HCT116 (cell line): ENCODE measurements around the gene TMEM63A. TPM values are rescaled to one million over a fixed set of nuclear protein-coding genes. Genes with fewer than 3 reads are reported as not detected.

ENCODE experiments used
- ATAC-seq: fragments of 200-7000 bp; cut with Tn5 transposase; 2 replicates; pipeline ENCODE4 v1.9.1; 2020; ENCODE audit warnings: mild to moderate bottlenecking, moderate library complexity
- BruUV-seq: library from RNA; stranded (reverse); fragments of 400-500 nt; replicated peaks from 2 replicates; lab custom pipeline; 2021; lab: Mats Ljungman, UMichigan
- CTCF ChIA-PET: fragments of 300-600 bp; sonication (Branson Sonifier 250); formaldehyde crosslinking; loops from one replicate; lab custom pipeline; 2021; ENCODE audit warnings: antibody characterized with exemption; lab: Charles Lee
- POLR2A ChIA-PET: fragments of 300-600, 350-600 bp; sonication (Branson Sonifier 250); formaldehyde crosslinking; loops from one replicate; lab custom pipeline; 2021; ENCODE audit warnings: antibody characterized with exemption; lab: Charles Lee
- RAD21 ChIA-PET, 2 experiments: fragments of 300-600 bp; sonication (Branson Sonifier 250); formaldehyde crosslinking; loops; one replicate each; lab custom pipeline; 2023; ENCODE audit warnings: low total read pairs in 2 of 2; ENCODE audit not compliant: uncharacterized antibody in 2 of 2, unreplicated experiment in 2 of 2, low non-redundant PET in 1 of 2; lab: Charles Lee
- DNase-seq: peaks from one replicate; pipeline ENCODE4 v3.0.0-alpha.2; 2010; ENCODE audit warnings: low read depth, low spot score
- H2AFZ ChIP-seq: fragments of 200-600 bp; shearing (Covaris generic), sonication (generic); 2 replicates; pipeline ENCODE4 v1.6.1; 2017; ENCODE audit warnings: low read depth, mixed run types, mixed read lengths, antibody characterized with exemption, low read length; ENCODE audit not compliant: poor library complexity, severe bottlenecking
- H3K27ac ChIP-seq: 2 replicates; pipeline ENCODE4 v1.5.1; 2012; ENCODE audit warnings: low read depth, low read length
- H3K27me3 ChIP-seq: fragments of 200-600 bp; sonication (generic); 2 replicates; pipeline ENCODE4 v1.6.1; 2016; ENCODE audit warnings: mixed run types, low read length, mixed read lengths; ENCODE audit not compliant: insufficient read depth
- H3K36me3 ChIP-seq, 2 experiments: fragments of 200-500 bp in 1 of 2; fragments of 200-600 bp in 1 of 2; sonication (Bioruptor generic) in 1 of 2; sonication (generic) in 1 of 2; 2 replicates each; pipeline versions ENCODE4 v1.5.1 to v1.6.1; 2014 to 2016; ENCODE audit warnings: low read length in 2 of 2, inconsistent platforms in 1 of 2, mixed read lengths in 1 of 2, mixed run types in 1 of 2; ENCODE audit not compliant: insufficient read depth in 2 of 2, control insufficient read depth in 1 of 2
- H3K4me1 ChIP-seq, 2 experiments: fragments of 200-600 bp in 1 of 2; sonication (generic) in 1 of 2; 2 replicates each; pipeline versions ENCODE4 v1.5.1 to v1.6.1; 2012 to 2017; ENCODE audit warnings: low read length in 2 of 2, inconsistent platforms in 1 of 2, mild to moderate bottlenecking in 1 of 2, mixed read lengths in 1 of 2, mixed run types in 1 of 2, moderate library complexity in 1 of 2; ENCODE audit not compliant: insufficient read depth in 2 of 2, control insufficient read depth in 1 of 2
- H3K4me2 ChIP-seq: fragments of 200-600 bp; sonication (generic); 2 replicates; pipeline ENCODE4 v1.6.1; 2017; ENCODE audit warnings: mixed run types, low read length, mixed read lengths
- H3K4me3 ChIP-seq, 2 experiments: fragments of 200-600 bp in 1 of 2; sonication (generic) in 1 of 2; replicated peaks in 1 of 2; 2 replicates each; pipeline ENCODE4 v1.5.1; 2011 to 2016; ENCODE audit warnings: low read length in 2 of 2, control low read depth in 1 of 2, low read depth in 1 of 2, mild to moderate bottlenecking in 1 of 2, mixed read lengths in 1 of 2, mixed run types in 1 of 2
- H3K79me2 ChIP-seq: fragments of 200-600 bp; sonication (generic); 2 replicates; pipeline ENCODE4 v1.6.1; 2017; ENCODE audit warnings: mild to moderate bottlenecking, mixed run types, low read length, moderate library complexity, mixed read lengths; ENCODE audit not compliant: insufficient read depth
- H3K9ac ChIP-seq: fragments of 200-600 bp; sonication (generic); 2 replicates; pipeline ENCODE4 v1.6.1; 2016; ENCODE audit warnings: low read length, mixed read lengths
- H3K9me2 ChIP-seq: fragments of 200-600 bp; sonication (generic), shearing (Covaris generic); 2 replicates; pipeline ENCODE4 v1.6.1; 2017; ENCODE audit warnings: mixed run types, mild to moderate bottlenecking, moderate library complexity; ENCODE audit not compliant: insufficient read depth
- H3K9me3 ChIP-seq, 2 experiments: fragments of 200-500 bp in 1 of 2; fragments of 200-600 bp in 1 of 2; sonication (Bioruptor generic) in 1 of 2; sonication (generic) in 1 of 2; 2 replicates each; pipeline ENCODE4 v1.6.1; 2014 to 2017; ENCODE audit warnings: low read length in 2 of 2, mixed read lengths in 2 of 2, inconsistent platforms in 1 of 2, low read depth in 1 of 2, mild to moderate bottlenecking in 1 of 2, mixed run types in 1 of 2, moderate library complexity in 1 of 2; ENCODE audit not compliant: control insufficient read depth in 1 of 2, insufficient read depth in 1 of 2
- H4K20me1 ChIP-seq: fragments of 200-600 bp; sonication (generic), shearing (Covaris generic); 2 replicates; pipeline ENCODE4 v1.6.1; 2017; ENCODE audit warnings: mixed run types, mild to moderate bottlenecking, moderate library complexity; ENCODE audit not compliant: insufficient read depth
- CBX3 ChIP-seq: IDR thresholded peaks from 2 replicates; pipeline ENCODE4 v1.6.1; 2012; ENCODE audit warnings: low read depth
- ELF1 ChIP-seq: IDR thresholded peaks from 2 replicates; pipeline ENCODE4 v1.6.1; 2012; ENCODE audit warnings: low read depth, borderline replicate concordance
- FOSL1 ChIP-seq: IDR thresholded peaks from 2 replicates; pipeline ENCODE4 v1.6.1; 2012; ENCODE audit warnings: low read depth
- REST ChIP-seq: IDR thresholded peaks from 2 replicates; pipeline ENCODE4 v1.6.1; 2012; ENCODE audit warnings: low read depth
- ZFX ChIP-seq: fragments of 450-650 bp; IDR thresholded peaks from 2 replicates; pipeline ENCODE4 v1.6.1; 2017
- ZNF274 ChIP-seq: fragments of 200-500 bp; sonication (Bioruptor generic); IDR thresholded peaks from 2 replicates; pipeline ENCODE4 v1.6.1; 2014; ENCODE audit warnings: mild to moderate bottlenecking, low read depth, low read length, inconsistent platforms
- intact Hi-C: fragments of 100-400 bp; cut with micrococcal nuclease; formaldehyde crosslinking; loops from 2 replicates; pipeline ENCODE4 v1.10.0; 2022
- total RNA-seq: library from RNA; stranded (reverse); gene quantifications from one replicate; pipeline ENCODE4 v1.2.1, GENCODE V29; 2021; ENCODE audit not compliant: unreplicated experiment
- TF ChIP-seq, protein P1 (sequence below): IDR thresholded peaks from 2 replicates; pipeline ENCODE4 v1.6.1; 2012

Gene TMEM63A
- total RNA-seq, 1 experiment from 2014 or later, result 24.4 TPM

DNA sequence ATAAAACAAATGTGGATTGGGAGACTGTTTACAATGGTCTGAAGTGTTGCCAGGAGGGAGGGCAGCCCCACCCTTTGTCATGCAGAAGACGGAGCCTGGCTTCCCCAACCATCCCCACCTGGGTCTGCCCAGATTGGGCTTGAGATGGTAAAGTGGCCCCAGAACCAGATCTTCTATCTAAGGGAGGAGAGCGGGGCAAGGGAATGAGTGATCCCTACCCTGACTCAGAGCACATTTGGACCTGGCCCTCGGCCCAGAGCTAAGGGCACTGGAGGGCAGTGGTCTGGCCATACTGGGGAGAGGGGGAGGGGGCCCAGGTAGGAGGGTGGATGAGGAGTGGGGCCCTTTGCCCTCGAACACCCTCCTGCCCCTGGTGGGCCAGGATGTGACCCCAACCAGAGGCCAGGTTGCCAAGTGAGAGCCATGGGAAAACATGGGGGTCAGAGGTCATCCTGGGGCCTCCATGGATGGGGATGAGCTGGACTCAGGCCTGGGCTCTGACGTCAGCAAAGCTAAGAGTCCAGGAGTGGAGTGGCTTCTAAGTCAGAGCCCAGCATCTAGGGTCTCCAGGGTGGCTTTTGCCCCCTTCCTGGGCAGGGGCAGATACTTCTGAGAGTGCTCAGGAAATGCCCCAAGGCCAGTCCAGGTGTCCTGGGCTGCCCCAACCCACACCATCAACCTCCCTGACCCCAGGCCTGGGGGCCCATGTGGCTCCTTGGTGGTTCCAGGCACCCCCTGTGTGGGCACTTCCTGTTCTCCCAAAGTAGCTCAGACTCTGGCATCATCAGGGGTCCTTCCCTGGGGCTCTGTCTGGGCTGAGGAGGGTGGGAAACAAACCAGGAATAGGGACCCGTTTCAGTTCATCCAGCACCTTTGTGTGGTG is 8.4 kb upstream of the TMEM63A start (continued):
- TF ChIP-seq REST, result no peak

- H3K79me2 ChIP-seq, result no peaks in the 10 kb centered on the region
- no peak for ATAC-seq
- no peaks in the 10 kb centered on the region for H3K27me3 ChIP-seq
- no peak overlapping the region for H3K9ac ChIP-seq
- no peak for TF ChIP-seq ZFX
- no peak for TF ChIP-seq CBX3
- TF ChIP-seq, protein P1, sequence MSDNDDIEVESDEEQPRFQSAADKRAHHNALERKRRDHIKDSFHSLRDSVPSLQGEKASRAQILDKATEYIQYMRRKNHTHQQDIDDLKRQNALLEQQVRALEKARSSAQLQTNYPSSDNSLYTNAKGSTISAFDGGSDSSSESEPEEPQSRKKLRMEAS, result no peak
- no peak for TF ChIP-seq ZNF274
- no peak for TF ChIP-seq ELF1
- no peak for TF ChIP-seq FOSL1
- peaks cover 0 to 15% of the 10 kb centered on the region in 2 experiments; a peak in 2 of 4 replicates for H3K4me1 ChIP-seq
- no peak overlapping the region for H2AFZ ChIP-seq
- ChIA-PET POLR2A (interaction anchor here (1.4 kb wide), 1 partner anchor 11 kb away, joined by 3 read pairs; no protein-coding TSS in a partner anchor), RAD21 (no interaction called here), CTCF (interaction anchor here (0.6 kb wide), 1 partner anchor 87 kb away, joined by 3 read pairs; no protein-coding TSS in a partner anchor)
- H4K20me1 ChIP-seq, result no peaks in the 10 kb centered on the region
- no peaks in the 10 kb centered on the region for H3K9me3 ChIP-seq
- no peak for DNase-seq
- H3K4me2 ChIP-seq, result no peak overlapping the region
- no peaks in the 10 kb centered on the region for H3K36me3 ChIP-seq
- H3K4me3 ChIP-seq, result no peak overlapping the region
- no peaks in the 10 kb centered on the region for H3K9me2 ChIP-seq
- no peak overlapping the region for H3K27ac ChIP-seq
- no TSS peak for BruUV-seq
- intact Hi-C loops, result loop anchor here (10.0 kb wide), 1 partner anchor 115 kb away; the partner anchor contains the start of gene SRP9
These were observed 7.6 kb upstream of the TMEM63A start for GRCh38 chr1:225889743-225890142.
